GM23248 (cell line): ENCODE data around the gene CYP3A5. TPM values are rescaled to one million over a fixed set of nuclear protein-coding genes. Genes with fewer than 3 reads are reported as not detected.
"Not testable (repeated sequence)": the region's sequence is repeated elsewhere in the genome, so short reads cannot be mapped to it uniquely, and the experiment has no call there.

ENCODE experiments used
- DNase-seq: peaks from one replicate; pipeline ENCODE4 v3.0.0-alpha.2; 2015
- H2AFZ ChIP-seq: fragments of 200-600 bp; sonication (generic); 2 replicates; pipeline ENCODE4 v1.6.1; 2016; ENCODE audit warnings: antibody characterized with exemption
- H3F3A ChIP-seq: fragments of 200-600 bp; sonication (generic); 2 replicates; pipeline ENCODE4 v1.6.1; 2016; ENCODE audit warnings: mild to moderate bottlenecking, antibody characterized with exemption, mixed run types; ENCODE audit not compliant: insufficient read depth
- H3K27ac ChIP-seq: fragments of 200-600 bp; sonication (generic); 2 replicates; pipeline ENCODE4 v1.5.1; 2016; ENCODE audit warnings: mild to moderate bottlenecking
- H3K27me3 ChIP-seq: fragments of 200-600 bp; sonication (generic); replicated peaks from 2 replicates; pipeline ENCODE4 v1.6.1; 2016; ENCODE audit warnings: mild to moderate bottlenecking; ENCODE audit not compliant: insufficient read depth
- H3K36me3 ChIP-seq: fragments of 200-600 bp; sonication (generic); 2 replicates; pipeline ENCODE4 v1.6.1; 2016; ENCODE audit warnings: low read depth, mild to moderate bottlenecking
- H3K4me1 ChIP-seq: fragments of 200-600 bp; sonication (generic); 2 replicates; pipeline ENCODE4 v1.6.1; 2016; ENCODE audit warnings: mild to moderate bottlenecking; ENCODE audit not compliant: insufficient read depth
- H3K4me2 ChIP-seq: fragments of 200-600 bp; sonication (generic); one replicate; pipeline ENCODE4 v1.6.1; 2016; ENCODE audit warnings: mild to moderate bottlenecking; ENCODE audit not compliant: unreplicated experiment
- H3K4me3 ChIP-seq: fragments of 200-600 bp; sonication (generic); 2 replicates; pipeline ENCODE4 v1.5.1; 2016; ENCODE audit warnings: mild to moderate bottlenecking
- H3K79me2 ChIP-seq: fragments of 200-600 bp; sonication (generic); 2 replicates; pipeline ENCODE4 v1.6.1; 2016; ENCODE audit warnings: mild to moderate bottlenecking; ENCODE audit not compliant: insufficient read depth
- H3K9ac ChIP-seq: fragments of 200-600 bp; sonication (generic); 2 replicates; pipeline ENCODE4 v1.6.1; 2016; ENCODE audit warnings: mild to moderate bottlenecking
- H3K9me2 ChIP-seq: fragments of 200-600 bp; sonication (generic); 2 replicates; pipeline ENCODE4 v1.6.1; 2016; ENCODE audit warnings: mixed run types, mild to moderate bottlenecking, moderate library complexity; ENCODE audit not compliant: insufficient read depth
- H3K9me3 ChIP-seq: fragments of 200-600 bp; sonication (generic); one replicate; pipeline ENCODE4 v1.6.1; 2017; ENCODE audit warnings: low read depth
- H4K20me1 ChIP-seq: fragments of 200-600 bp; sonication (generic); 2 replicates; pipeline ENCODE4 v1.6.0; 2016; ENCODE audit not compliant: insufficient read depth
- EZH2 ChIP-seq: fragments of 200-600 bp; sonication (generic); IDR thresholded peaks from 2 replicates; pipeline ENCODE4 v1.6.1; 2018; ENCODE audit warnings: antibody characterized with exemption, mild to moderate bottlenecking; ENCODE audit not compliant: insufficient read depth, poor library complexity, severe bottlenecking
- EZH2phosphoT487 ChIP-seq: fragments of 200-600 bp; sonication (generic); IDR thresholded peaks from 2 replicates; pipeline ENCODE4 v1.6.1; 2018; ENCODE audit warnings: antibody characterized with exemption, moderate library complexity, mild to moderate bottlenecking, low read depth; ENCODE audit not compliant: insufficient read depth
- WGBS, 2 experiments: methylation state at CpG; one replicate each; pipeline ENCODE4 v1.1.6; 2015 to 2017; ENCODE audit warnings: low lambda C conversion rate in 2 of 2, low coverage in 1 of 2; ENCODE audit errors: missing lambda C conversion rate in 2 of 2; 5-methylcytosine and 5-hydroxymethylcytosine counted together
- in situ Hi-C: fragments of 300-500 bp; cut with MboI; formaldehyde crosslinking; loops from 2 replicates; pipeline ENCODE4 v1.15.0; 2020
- polyA plus RNA-seq: library from polyadenylated mRNA; unstranded; fragments of >200 nt; fragmentation: Nextera tagmentation; extraction: Ambion mirVana; gene quantifications from 2 replicates; pipeline ENCODE4 v1.2.1, GENCODE V29; 2016
- total RNA-seq: library from RNA; depleted of rRNA; stranded (reverse); fragments of >200 nt; shearing (Covaris generic); gene quantifications from 2 replicates; pipeline ENCODE4 v1.2.3, GENCODE V29; 2014

Gene CYP3A5
- total and polyA plus RNA-seq, 2 experiments from 2014 or later, result 0.26 TPM; not detected in 1

DNA sequence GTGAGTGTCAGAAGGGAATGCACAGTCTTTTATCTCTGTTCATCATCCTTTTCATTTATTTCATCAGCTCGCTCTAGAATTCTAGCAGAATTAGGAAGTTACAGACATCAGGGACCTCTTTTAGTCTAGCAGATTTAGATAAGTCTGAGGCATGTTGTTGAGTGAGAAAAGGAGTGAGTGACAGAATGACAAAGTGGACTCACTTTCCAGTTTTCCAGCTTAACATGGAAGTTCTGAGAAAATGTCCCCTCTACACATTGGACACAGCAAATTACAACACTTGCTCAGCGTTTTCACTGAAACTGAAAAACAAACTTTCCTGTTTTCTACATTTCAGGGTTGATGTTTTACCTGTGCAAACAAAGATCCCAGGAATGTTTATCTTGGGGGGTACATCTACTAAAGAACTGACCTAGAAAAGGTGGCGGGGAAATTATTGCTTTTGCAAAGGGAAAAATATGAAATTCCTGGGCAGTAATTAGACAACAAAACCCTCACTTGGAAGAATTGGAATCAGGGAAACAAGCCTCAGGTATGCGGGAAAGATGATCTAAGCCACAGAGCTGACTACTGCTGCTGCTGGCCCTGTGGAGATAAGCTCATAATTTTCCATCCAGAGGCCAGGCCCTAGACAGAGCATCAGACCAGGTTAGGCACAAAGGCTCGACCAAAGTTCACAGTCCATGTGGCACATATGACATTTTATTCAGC lies 14.6 kb upstream of the CYP3A5 start:
- Histone ChIP-seq H3K36me3 (no peaks in the 10 kb centered on the region), H3K4me1 (no peaks in the 10 kb centered on the region), H3K4me2 (no peak overlapping the region), H3K4me3 (no peak overlapping the region), H3K79me2 (no peaks in the 10 kb centered on the region), H3K9me3 (no peaks in the 10 kb centered on the region), H3K9me2 (no peaks in the 10 kb centered on the region), H3K9ac (no peak overlapping the region), H3F3A (no peaks in the 10 kb centered on the region), H3K27me3 (peaks cover 4% of the 10 kb centered on the region), H4K20me1 (no peaks in the 10 kb centered on the region), H2AFZ (no peak overlapping the region), H3K27ac (no peak overlapping the region)
- no peak for TF ChIP-seq EZH2phosphoT487
- TF ChIP-seq EZH2, result no peak
- 42 to 47% methylated on average over 5 of the region's 5 CpGs for WGBS, 2 experiments
- DNase-seq, result no peak
- in situ Hi-C loops, result no loop called here

DNA sequence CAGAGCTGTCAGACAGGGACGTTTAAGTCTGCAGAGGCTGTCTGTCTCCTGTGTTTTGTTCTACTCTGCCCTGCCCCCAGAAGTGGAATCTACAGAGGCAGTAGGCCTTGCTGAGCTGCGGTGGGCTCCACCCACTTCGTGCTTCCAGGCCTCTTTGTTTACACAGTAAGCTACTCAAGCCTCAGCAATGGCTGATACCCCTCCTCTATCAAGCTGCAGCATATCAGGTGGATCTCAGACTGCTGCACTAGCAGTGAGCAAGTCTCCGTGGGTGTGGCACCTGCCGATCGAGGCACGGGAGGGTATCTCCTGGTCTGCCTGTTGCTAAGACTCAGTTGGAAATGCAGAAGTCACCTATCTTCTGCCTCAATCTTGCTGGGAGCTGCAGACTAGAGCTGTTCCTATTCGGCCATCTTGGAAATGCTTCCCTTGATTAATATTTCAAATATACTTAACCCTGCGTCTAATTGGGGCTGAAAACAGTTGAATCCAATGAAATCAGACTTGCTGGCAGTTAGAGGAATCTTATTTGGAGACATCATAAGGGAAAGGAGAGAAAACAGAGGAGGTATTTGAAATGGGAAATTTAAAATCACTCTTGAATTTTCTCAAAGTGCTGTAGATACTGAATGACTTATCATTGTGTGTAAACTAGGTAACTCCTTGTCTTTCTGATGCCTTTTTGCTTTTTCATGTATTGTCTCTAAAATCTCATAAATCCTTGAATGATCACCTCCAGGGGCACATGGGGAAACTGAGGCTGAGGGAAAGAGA lies 13.8 kb upstream of the CYP3A5 start:
- H3K4me3 ChIP-seq, result no peak overlapping the region
- no peaks in the 10 kb centered on the region for H3K9me2 ChIP-seq
- TF ChIP-seq EZH2 (no peak), EZH2phosphoT487 (no peak)
- H4K20me1 ChIP-seq, result no peaks in the 10 kb centered on the region
- no peaks in the 10 kb centered on the region for H3K4me1 ChIP-seq
- no peak overlapping the region for H3K9ac ChIP-seq
- H2AFZ ChIP-seq, result no peak overlapping the region
- no peak overlapping the region for H3K4me2 ChIP-seq
- 41 to 52% methylated on average over 9 of the region's 9 CpGs for WGBS, 2 experiments
- in situ Hi-C loops, result no loop called here
- no peaks in the 10 kb centered on the region for H3F3A ChIP-seq
- H3K36me3 ChIP-seq, result no peaks in the 10 kb centered on the region
- H3K27ac ChIP-seq, result no peak overlapping the region
- DNase-seq, result no peak
- H3K27me3 ChIP-seq, result peaks cover 4% of the 10 kb centered on the region
- H3K9me3 ChIP-seq, result no peaks in the 10 kb centered on the region
- no peaks in the 10 kb centered on the region for H3K79me2 ChIP-seq

DNA sequence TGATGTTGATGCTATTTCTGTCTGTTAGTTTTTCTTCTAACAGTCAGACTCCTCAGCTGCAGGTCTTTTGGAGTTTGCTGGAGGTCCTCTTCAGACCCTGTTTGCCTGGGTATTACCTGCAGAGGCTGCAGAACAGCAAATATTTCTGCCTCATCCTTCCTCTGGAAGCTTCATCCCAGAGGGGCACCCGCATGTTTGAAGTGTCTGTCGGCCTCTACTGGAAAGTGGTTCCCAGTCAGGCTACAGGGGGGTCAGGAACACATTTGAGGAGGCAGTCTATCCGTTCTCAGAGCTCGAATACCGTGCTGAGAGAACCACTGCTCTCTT lies 13.3 kb upstream of the CYP3A5 start:
- Histone ChIP-seq H3K27ac (no peak overlapping the region), H3K27me3 (peaks cover 4% of the 10 kb centered on the region), H3K4me2 (no peak overlapping the region), H2AFZ (no peak overlapping the region), H3K9me3 (no peaks in the 10 kb centered on the region), H3K9me2 (no peaks in the 10 kb centered on the region), H3K4me3 (no peak overlapping the region), H3K79me2 (no peaks in the 10 kb centered on the region), H3K9ac (no peak overlapping the region), H3F3A (no peaks in the 10 kb centered on the region), H4K20me1 (no peaks in the 10 kb centered on the region), H3K36me3 (no peaks in the 10 kb centered on the region), H3K4me1 (no peaks in the 10 kb centered on the region)
- in situ Hi-C loops, result no loop called here
- DNase-seq, result no peak
- TF ChIP-seq EZH2 (no peak), EZH2phosphoT487 (no peak)
- 11% methylated on average over 5 of the region's 5 CpGs for WGBS, 2 experiments

DNA sequence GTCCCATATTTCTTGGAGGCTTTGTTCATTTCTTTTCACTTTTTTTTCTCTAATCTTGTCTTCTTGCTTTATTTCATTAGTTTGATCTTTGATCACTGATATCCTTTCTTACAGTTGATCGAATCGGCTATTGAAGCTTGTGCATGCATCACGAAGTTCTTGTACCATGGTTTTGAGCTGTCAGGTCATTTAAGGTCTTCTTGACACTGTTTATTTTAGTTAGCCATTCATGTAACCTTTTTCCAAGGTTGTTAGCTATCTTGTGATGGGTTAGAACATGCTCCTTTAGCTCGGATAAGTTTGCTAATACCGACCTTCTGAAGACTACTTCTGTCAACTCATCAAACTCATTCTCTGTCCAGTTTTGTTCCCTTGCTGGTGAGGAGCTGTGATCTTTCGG lies 12.8 kb upstream of the CYP3A5 start:
- H2AFZ ChIP-seq, H3K4me2 ChIP-seq, H3F3A ChIP-seq, H3K79me2 ChIP-seq, H3K36me3 ChIP-seq, H3K9ac ChIP-seq, H3K4me3 ChIP-seq, H3K9me2 ChIP-seq, in situ Hi-C loops, DNase-seq, H3K9me3 ChIP-seq, H3K27me3 ChIP-seq, H4K20me1 ChIP-seq, H3K27ac ChIP-seq, H3K4me1 ChIP-seq: not testable (repeated sequence)
- 64 to 69% methylated on average over 6 of the region's 6 CpGs for WGBS, 2 experiments

DNA sequence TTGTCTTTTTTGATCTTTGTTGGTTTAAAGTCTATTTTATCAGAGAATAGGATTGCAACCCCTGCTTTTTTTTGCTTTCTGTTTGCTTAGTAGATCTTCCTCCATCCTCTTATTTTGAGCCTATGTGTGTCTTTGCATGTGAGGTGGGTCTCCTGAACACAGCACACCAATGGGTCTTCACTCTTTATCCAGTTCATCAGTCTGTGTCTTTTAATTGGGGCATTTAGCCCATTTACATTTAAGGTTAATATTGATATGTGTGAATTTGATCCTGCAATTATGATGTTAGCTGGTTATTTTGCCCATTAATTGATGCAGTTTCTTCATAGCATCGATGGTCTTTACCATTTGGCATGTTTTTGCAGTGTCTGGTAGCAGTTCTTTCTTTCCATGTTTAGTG lies 11.9 kb upstream of the CYP3A5 start:
- DNase-seq, H3K9me2 ChIP-seq, H3K27me3 ChIP-seq, H2AFZ ChIP-seq, in situ Hi-C loops, H3K4me2 ChIP-seq, H3K9ac ChIP-seq, H3K27ac ChIP-seq, H3K36me3 ChIP-seq, H3F3A ChIP-seq, H3K9me3 ChIP-seq, H4K20me1 ChIP-seq, H3K4me1 ChIP-seq, H3K4me3 ChIP-seq, H3K79me2 ChIP-seq: not testable (repeated sequence)
- WGBS, 2 experiments, result 43 to 54% methylated on average over 1 of the region's 1 CpG

DNA sequence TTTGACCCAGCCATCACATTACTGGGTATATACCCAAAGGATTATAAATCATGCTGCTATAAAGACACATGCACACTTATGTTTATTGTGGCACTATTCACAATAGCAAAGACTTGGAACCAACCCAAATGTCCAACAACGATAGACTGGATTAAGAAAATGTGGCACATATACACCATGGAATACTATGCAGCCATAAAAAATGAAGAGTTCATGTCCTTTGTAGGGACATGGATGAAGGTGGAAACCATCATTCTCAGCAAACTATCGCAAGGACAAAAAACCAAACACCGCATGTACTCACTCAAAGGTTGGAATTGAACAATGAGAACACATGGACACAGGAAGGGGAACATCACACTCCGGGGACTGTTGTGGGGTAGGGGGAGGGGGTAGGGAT lies 11.1 kb upstream of the CYP3A5 start:
- H3K79me2 ChIP-seq, H3K9ac ChIP-seq, H3K36me3 ChIP-seq, H3K4me1 ChIP-seq, H3K27ac ChIP-seq, H3K4me3 ChIP-seq, H3K9me2 ChIP-seq, H3K27me3 ChIP-seq, H2AFZ ChIP-seq, H4K20me1 ChIP-seq, DNase-seq, in situ Hi-C loops, H3K9me3 ChIP-seq, H3K4me2 ChIP-seq, H3F3A ChIP-seq: not testable (repeated sequence)
- WGBS, 2 experiments, result 62 to 70% methylated on average over 4 of the region's 4 CpGs
